ENCODE results near the gene ADAMTS20. TPM values are rescaled to one million over a fixed set of nuclear protein-coding genes. Genes with fewer than 3 reads are reported as not detected.
A peak's percentile ranks its signal among the peaks of the same experiment; 100 is the strongest.

ADAMTS20 gene
- total RNA-seq, 1 donor from 2014 or later, result not detected

GRCh38 chr12:43312991-43313505 is 239.0 kb downstream of the ADAMTS20 start:
- no peak for ATAC-seq

- ATAC-seq, result no peak
Observed at GRCh38 chr12:43310596-43310995, 241.4 kb downstream of the ADAMTS20 start.

GRCh38 chr12:43309959-43310358 is 242.0 kb downstream of the ADAMTS20 start:
- no peak for ATAC-seq

GRCh38 chr12:43308776-43309175 is 243.2 kb downstream of the ADAMTS20 start:
- no peak for ATAC-seq

- no peak for ATAC-seq
Observed at GRCh38 chr12:43307126-43307525, 244.9 kb downstream of the ADAMTS20 start.

- peak; percentile 79 for ATAC-seq
Observed at GRCh38 chr12:43306066-43306465, 245.9 kb downstream of the ADAMTS20 start.

GRCh38 chr12:43305065-43305464 is 246.9 kb downstream of the ADAMTS20 start:
- no peak for ATAC-seq

Other genes starting within 250 kb of the ADAMTS20 start
- gene PUS7L, start 206.6 kb upstream of the ADAMTS20 start, total RNA-seq, result 12.2 TPM
- 15.1 TPM for gene IRAK4, start 206.7 kb upstream of the ADAMTS20 start, total RNA-seq